HG03139 (cell line): ENCODE results near the gene CPTP.

Source experiments
- ATAC-seq: cut with Tn5 transposase; IDR thresholded peaks from one replicate; pipeline ENCODE4 v1.9.1; 2021; ENCODE audit not compliant: unreplicated experiment

The CPTP gene

DNA sequence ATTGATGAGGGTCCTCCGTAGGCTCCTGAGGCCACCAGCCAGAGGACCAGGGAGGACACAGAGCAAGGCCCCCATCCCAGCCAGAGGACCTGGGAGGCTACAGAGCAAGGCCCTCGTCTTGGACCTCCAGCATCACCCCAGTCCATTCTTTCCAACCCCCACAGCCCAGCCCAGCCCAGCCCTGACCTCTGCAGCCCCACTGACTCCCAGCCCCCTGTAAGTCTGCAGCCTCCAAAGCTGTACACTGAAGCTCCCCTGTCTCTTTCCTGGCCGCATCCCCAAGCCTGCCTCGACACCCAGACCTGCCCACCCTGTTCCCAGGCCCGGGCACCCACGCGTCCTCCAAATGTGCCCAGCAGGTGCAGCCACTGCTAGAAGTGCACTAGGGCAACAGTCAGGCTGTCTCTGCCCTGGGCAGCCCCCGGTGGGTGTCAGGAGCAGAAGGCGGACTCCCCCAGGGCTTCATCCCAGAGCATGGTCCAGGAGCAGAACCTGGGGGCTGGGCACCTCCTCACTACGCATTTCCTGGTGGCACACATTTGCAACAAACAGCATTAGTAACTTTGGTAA lies 22.5 kb downstream of the CPTP start:
- no peak for ATAC-seq

DNA sequence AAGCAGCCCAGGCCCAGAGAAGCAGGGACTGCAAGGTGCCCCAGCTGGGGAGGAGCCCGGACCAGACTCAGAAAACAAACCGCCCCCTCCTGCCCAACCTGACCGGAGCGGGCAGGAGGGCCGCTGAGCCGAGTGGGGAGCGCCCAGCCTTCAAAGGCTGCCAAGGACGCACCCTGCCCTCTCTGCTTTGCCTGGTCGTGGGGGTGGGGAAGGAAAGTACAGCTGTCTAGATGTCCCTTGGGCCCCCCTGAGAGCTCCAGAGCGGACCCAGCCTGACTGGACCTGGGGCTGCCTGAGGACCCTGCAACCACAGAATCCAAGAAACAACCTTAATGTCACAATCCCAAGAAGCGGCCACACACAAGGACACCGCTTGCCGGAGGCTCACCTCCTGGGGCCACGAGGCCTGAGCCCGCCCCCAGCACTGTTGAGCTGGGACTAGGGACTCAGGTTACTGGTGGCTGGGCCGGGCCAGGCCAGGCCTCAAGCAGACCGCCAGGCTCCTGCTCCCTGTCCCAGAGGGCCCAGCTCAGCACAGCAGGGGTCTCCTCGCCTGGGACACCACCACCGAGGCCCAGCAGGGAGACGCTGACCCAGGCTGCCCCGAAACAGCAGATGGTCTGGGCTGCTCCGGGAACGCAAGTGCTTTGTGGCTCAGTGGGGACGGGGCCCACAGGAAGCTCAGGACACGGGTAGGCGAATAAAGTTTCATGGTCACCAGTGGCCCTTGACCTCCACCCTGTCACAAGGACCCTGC lies 23.2 kb downstream of the CPTP start:
- ATAC-seq, result no peak

- no peak for ATAC-seq
These were observed 24.0 kb downstream of the CPTP start for GRCh38 chr1:1348420-1349255.

GRCh38 chr1:1349256-1350012 lies 24.8 kb downstream of the CPTP start, which contains the start of gene DVL1:
DVL1 (minus strand) TSS chr1:1349418; CDS start chr1:1349065, 353 bp downstream.
- no peak for ATAC-seq

GRCh38 chr1:1351511-1352427 lies 27.2 kb downstream of the CPTP start:
- ATAC-seq, result no peak

DNA sequence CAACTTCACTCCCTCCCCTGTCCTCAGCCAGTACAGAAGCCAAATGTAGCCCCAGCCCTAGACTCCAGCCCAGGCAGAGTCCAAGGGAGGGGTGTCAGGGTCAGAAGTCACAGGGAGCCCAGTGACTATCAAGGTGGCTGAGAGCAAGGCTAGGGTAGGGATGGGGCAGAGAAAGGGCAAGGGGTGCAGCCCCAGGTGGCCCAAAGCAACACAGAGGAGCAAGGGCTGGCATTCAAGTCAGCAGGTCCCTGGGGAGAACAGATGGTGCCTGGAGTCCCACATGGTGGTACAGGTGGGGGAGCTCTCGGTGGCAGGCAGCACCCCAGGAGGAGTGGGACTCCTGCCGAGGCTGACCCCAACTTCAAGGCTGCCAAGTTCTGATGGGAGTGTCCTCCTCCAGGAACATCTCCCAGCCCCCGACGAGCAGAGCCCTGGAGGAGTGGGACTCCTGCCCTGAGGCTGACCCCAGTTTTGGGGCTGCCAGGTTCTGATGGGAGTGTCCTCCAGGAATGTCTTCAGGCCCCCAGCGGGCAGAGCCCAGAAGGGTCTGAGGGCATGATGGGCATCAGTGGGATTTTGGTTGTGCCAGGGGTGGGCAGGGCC lies 28.3 kb downstream of the CPTP start:
- ATAC-seq, result no peak

DNA sequence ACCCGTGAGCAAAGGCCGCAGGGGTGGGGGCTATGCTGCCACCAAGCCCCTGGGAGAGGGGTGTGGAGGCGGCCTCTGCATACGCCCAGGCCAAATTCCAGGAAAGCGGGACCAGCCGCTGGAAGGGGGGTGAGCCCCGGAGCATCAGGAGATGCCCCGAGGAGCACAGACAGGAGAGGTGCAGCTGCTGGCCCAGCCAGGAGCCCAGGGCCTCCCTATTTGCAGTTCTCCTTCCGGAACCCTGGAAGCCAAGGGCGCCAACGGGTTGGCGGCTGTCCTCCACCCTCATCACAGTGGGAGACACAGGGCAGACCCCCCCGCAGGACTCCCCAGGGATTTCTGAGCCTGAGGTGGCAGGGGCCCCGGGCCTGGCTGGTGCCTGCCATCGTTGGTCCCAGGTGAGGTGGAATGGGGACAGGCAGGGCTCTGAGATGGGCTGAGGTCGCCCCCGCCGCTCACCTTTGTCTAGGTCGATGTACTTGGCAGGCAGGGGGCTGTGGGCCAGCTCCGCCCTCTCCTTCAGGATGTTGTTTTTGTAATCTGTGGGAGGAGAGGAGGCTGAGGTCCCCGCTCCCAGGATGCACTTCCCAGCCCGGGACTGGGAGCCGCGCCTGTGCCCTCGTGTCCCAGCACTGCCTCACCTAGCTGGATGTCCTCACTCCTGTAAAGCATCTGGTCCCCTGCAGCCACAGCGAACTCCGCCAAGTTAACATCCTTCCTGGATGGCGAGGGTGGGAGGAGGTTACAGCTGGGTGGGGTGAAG lies 29.0 kb downstream of the CPTP start:
- ATAC-seq, result no peak

DNA sequence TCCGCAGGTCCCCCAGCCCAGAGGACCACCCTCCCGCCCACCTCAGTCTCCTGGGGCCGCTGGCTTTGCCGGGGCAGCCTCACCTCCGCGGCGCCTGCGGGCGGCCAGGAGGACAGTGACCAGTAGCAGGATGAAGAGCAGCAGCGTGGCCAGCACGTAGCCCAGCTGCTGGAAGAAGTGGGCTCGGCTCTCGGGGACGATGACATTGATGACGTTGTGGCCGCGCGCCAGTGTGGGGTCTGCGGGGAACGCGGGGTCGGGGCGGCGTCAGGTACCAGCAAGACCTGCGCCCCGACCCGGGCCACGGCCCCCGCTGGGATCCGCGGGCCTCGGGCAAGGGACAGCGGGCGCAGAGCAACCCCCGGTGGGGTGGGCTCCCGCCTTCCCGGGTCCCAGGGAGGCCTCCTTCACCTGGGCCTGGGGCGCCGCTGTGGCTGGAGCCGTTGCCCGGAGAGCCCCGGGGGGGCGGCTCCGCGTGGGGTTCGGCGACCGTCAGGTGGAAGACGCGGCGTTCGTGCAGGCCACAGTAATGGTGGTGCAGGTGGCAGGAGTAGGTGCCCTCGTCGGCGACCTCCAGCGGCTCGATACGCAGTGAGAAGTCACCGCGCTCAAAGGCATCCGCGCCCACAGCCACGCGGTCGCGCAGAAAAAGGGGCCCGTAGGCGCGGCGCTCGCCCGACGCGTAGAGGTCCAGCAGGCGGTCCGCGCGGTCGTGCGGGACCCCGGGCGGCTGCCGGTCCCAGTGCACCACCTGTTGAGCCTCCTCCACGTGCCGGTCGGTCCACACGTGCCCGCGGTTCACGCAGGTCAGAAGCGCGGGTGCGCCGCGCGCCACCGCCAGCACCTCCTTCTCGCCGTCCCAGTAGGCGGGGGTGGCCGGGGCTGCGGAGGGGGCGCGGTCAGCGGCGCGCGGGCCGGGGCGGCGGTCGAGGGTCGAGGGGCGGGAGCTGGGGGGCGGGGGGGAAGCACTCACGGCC lies 30.0 kb downstream of the CPTP start:
- no peak for ATAC-seq

DNA sequence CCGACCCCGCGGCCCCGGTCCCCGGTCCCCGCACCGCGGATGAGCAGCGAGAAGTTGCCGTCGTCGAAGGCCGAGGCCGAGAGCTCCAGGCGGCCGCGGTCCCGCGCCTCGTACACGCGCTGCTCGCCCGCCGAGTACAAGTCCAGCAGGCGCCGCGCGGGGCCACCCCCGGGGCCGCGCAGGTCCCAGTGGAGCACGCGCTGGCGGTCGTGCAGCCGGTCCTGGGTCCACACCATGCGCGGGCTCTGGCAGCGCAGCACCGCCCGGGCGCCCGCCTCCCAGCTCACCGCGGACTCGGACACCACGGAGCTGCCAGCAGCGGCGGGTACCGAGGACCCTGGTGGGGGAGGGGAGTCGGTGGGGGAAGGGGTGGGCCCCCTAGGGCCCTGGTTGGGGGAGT lies 30.8 kb downstream of the CPTP start:
- no peak for ATAC-seq

DNA sequence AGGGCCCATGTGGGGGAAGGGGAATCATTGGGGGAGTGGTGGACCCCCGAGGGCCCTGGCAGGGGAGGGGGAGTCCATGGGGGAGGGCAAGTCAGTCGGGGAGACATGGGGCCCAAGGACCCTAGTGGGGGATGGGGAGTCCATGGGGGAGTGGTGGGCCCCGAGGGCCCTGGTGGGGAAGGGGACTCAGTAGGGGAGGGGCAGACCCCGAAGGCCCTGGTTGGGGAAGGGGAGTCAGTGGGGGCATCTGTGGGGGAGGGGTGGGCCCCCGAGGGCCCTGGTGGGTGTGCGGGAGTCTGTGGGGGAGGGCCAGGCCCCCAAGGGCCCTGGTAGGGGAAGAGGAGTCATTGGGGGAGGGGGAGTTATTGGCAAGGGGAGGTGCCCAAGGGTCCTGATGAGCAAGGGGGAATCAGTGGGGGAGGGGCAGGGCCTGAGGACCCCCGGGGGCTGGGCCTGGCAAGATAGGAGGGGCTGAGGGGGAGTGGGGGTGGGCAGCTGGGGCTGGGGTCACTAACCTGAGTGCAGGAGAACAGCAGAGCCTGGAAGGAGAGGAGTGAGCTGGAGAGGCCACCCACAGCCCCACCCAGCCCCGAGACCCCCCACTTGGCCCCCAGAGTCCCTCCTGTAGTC lies 31.7 kb downstream of the CPTP start:
- ATAC-seq, result no peak

DNA sequence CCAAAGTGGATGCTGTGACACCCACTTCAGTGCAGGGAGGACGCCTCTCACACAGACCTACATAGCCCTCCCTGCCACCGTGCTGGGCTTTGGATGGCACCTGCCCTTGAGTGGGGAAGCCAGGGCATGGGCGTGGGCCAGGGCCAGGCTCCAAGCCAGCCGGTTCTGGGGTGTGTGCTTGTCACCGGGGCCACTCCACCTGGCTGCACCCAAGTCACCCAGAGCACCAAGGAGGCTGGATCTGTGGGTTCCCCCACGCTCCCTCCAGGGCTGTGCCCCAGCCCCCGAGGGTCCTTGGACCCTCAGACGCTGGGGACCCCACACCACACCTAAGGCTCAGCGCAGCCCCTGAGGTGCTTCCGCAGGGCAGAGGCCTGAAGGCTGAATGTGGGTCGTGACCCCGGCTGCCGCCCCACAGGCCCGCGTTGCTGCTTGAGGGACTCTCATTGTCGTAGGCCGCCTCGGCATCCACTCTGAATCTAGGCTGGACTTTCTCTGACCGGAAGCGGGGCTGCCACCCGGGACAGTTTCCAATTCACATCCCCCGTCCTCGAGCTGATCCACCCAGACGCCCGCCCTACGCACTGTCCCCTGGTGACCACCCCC lies 32.3 kb downstream of the CPTP start:
- ATAC-seq, result no peak

- ATAC-seq, result no peak
These were observed 33.4 kb downstream of the CPTP start for GRCh38 chr1:1357871-1358432.

GRCh38 chr1:1358433-1359271 lies 34.0 kb downstream of the CPTP start, which contains the start of gene MXRA8:
MXRA8 (minus strand) TSS chr1:1358555; CDS start chr1:1358504, 51 bp downstream.
- no peak for ATAC-seq

DNA sequence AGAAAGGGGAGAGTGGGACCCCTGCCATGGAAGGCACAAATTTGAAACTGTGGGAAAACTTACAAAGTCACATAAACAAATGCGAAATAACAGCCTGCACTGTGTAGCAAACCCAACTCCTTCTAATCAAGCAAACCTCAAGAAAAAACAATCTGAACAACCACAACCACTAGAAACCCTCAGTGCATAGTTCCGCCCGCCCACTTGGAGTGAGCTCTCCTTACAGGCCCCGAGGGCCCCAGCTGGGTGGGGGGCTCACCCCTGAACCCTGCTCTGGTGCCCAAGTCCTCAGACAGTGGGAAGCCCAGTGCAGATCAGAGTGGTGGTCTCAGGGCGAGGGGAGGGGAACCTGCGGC lies 34.7 kb downstream of the CPTP start:
- no peak for ATAC-seq

DNA sequence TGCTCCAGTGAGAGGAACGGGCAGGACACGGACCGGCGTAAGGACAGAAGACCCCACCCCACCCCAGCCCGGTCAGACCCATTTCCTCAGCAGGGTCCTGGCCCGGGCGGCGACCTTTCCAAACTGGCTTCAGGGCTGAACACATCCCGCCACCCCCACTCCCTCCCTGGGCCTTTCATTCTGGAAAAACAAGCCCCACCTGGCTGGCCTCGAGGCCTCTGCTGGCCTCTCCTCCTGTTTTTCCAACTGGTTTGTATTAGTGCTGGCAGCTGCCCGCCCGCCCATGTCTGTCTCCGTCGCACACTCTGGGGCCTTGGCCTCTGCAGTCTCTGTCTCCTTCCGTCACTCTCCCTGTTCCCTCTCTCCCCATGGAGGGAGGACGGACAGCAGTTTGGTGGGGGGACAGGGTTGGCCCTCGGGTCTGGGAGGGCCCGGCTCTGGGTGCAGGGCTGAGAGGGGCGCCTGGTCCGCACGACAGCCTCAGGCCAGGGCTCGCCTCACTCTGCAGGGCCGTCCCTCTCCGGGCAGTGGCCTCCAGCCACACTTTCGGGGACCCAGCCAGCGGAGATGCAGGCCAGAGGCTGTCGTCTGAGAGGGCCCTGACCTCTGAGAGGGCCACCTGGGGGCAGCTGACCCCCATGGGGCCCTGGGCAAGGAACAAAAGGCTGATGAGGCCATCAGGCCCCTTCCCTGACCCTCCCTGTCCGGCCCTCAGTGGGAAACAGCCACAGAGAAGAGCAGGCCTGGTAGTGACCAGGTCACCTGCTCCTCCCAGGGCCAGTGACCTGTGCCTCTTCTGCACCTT lies 35.3 kb downstream of the CPTP start:
- ATAC-seq, result no peak
